Spleen (tissue), 13 donors: ENCODE results near the gene FOXF1. TPM values are rescaled to one million over a fixed set of nuclear protein-coding genes. Genes with fewer than 3 reads are reported as not detected.

Source experiments
- DNase-seq: peaks from one replicate; pipeline ENCODE4 v3.0.0-alpha.2; 2020
- H3K27ac ChIP-seq, 8 donors: fragments of 200-600 bp; sonication (generic) in 7 of 8; 1 replicate in 4 of 8; 2 replicates in 4 of 8; pipeline versions ENCODE4 v1.5.0 to v1.8.0; 2016 to 2021; ENCODE audit warnings: inconsistent platforms in 4 of 8, mild to moderate bottlenecking in 4 of 8, moderate library complexity in 1 of 8
- H3K27me3 ChIP-seq, 7 donors: fragments of 200-600 bp; sonication (generic) in 6 of 7; replicated peaks in 1 of 7; 1 replicate in 4 of 7; 2 replicates in 3 of 7; pipeline versions ENCODE4 v1.5.0 to v1.8.0; 2016 to 2021; ENCODE audit warnings: inconsistent platforms in 3 of 7, mild to moderate bottlenecking in 1 of 7
- H3K36me3 ChIP-seq, 6 donors: fragments of 200-600 bp; sonication (generic) in 5 of 6; 1 replicate in 4 of 6; 2 replicates in 2 of 6; pipeline versions ENCODE4 v1.5.0 to v1.8.0; 2016 to 2021; ENCODE audit warnings: inconsistent platforms in 2 of 6
- H3K4me1 ChIP-seq, 6 donors: fragments of 200-600 bp; sonication (generic) in 5 of 6; 1 replicate in 3 of 6; 2 replicates in 3 of 6; pipeline versions ENCODE4 v1.5.0 to v1.8.0; 2016 to 2021; ENCODE audit warnings: inconsistent platforms in 3 of 6
- H3K4me3 ChIP-seq, 8 donors: fragments of 200-600 bp; sonication (generic) in 7 of 8; 1 replicate in 4 of 8; 2 replicates in 4 of 8; pipeline versions ENCODE4 v1.5.0 to v1.8.0; 2016 to 2021; ENCODE audit warnings: inconsistent platforms in 4 of 8, mild to moderate bottlenecking in 4 of 8, moderate library complexity in 2 of 8
- H3K9me3 ChIP-seq, 8 donors: fragments of 200-600 bp; sonication (generic) in 7 of 8; 1 replicate in 4 of 8; 2 replicates in 4 of 8; pipeline versions ENCODE4 v1.5.0 to v1.8.0; 2016 to 2021; ENCODE audit warnings: inconsistent platforms in 4 of 8
- POLR2A ChIP-seq, 3 donors: fragments of 450-650 bp; IDR thresholded peaks; one replicate each; pipeline ENCODE4 v1.5.1; 2017; ENCODE audit warnings: antibody characterized with exemption in 3 of 3, mild to moderate bottlenecking in 1 of 3
- POLR2AphosphoS5 ChIP-seq, 3 donors: sonication (generic); formaldehyde crosslinking; IDR thresholded peaks; one replicate each; pipeline ENCODE4 v1.5.1; 2017; ENCODE audit warnings: antibody characterized with exemption in 3 of 3
- WGBS, 5 donors: extraction: QIAGEN DNeasy Blood & Tissue Kit in 3 of 5; methylation state at CpG; one replicate each; pipeline versions ENCODE4 v1.1.5 to v1.1.7; 2013 to 2018; 5-methylcytosine and 5-hydroxymethylcytosine counted together
- intact Hi-C: fragments of 100-400 bp; cut with DNase I; formaldehyde crosslinking; loops from one replicate; pipeline ENCODE4 v1.15.0; 2023; ENCODE audit warnings: low total_unique reads
- long read RNA-seq, 2 donors: transcript quantifications; one replicate each; lab custom pipeline, GENCODE V29; 2026
- polyA plus RNA-seq, 3 donors: library from polyadenylated mRNA; stranded (reverse); fragments of 200-250 nt; gene quantifications; one replicate each; pipeline ENCODE4 v1.2.1, GENCODE V29; 2013
- total RNA-seq, 7 donors: library from RNA; depleted of rRNA in 3 of 7; stranded (reverse); fragments of >200 nt in 3 of 7; fragmentation: NEBNext Ultra II Directional in 4 of 7; extraction: Animal tissue kit (Norgen Biotek cat#: 25700) in 4 of 7; gene quantifications; one replicate each; pipeline versions ENCODE4 v1.1.0 to v1.2.1, GENCODE V29; 2016 to 2021
- TF ChIP-seq, protein P1 (sequence below), 11 experiments: fragments of 200-600 bp in 7 of 11; fragments of 450-650 bp in 4 of 11; sonication (generic) in 4 of 11; IDR thresholded peaks in 8 of 11; conservative IDR thresholded peaks in 3 of 11; 1 replicate in 7 of 11; 2 replicates in 4 of 11; pipeline versions ENCODE4 v1.4.0 to v1.8.0; 2016 to 2021; ENCODE audit warnings: antibody characterized with exemption in 11 of 11, inconsistent platforms in 4 of 11, mild to moderate bottlenecking in 1 of 11
- donor health status: healthy with polysubstance abuse.
- donor health status: DM: no; HTN: no; CAD: no; lungs with moderate emphysema.
- donor health status: DM: no; HTN: no; CAD: no.
- donor health status: Bipolar disorder and iron deficiency.
- donor health status: healthy.
- donor health status: DM: no; HTN: no; CAD: no.
- donor health status: DM: yes; HTN: yes; CAD: no.

FOXF1 gene
- 1 to 10 TPM in 1 of 7 donors, under 1 TPM in 6; 0.34 to 2.2 (median 0.70) TPM for total RNA-seq
- under 1 TPM; 0.33 to 0.86 (median 0.64) TPM for polyA plus RNA-seq
- long read RNA-seq, donor 1, partial matches to known transcripts, result 0 of 1 reads
- long read RNA-seq, donor 1, other reads (novel, unspliced or antisense), result 0 of 1 reads
- long read RNA-seq, donor 2, result 0 reads

DNA sequence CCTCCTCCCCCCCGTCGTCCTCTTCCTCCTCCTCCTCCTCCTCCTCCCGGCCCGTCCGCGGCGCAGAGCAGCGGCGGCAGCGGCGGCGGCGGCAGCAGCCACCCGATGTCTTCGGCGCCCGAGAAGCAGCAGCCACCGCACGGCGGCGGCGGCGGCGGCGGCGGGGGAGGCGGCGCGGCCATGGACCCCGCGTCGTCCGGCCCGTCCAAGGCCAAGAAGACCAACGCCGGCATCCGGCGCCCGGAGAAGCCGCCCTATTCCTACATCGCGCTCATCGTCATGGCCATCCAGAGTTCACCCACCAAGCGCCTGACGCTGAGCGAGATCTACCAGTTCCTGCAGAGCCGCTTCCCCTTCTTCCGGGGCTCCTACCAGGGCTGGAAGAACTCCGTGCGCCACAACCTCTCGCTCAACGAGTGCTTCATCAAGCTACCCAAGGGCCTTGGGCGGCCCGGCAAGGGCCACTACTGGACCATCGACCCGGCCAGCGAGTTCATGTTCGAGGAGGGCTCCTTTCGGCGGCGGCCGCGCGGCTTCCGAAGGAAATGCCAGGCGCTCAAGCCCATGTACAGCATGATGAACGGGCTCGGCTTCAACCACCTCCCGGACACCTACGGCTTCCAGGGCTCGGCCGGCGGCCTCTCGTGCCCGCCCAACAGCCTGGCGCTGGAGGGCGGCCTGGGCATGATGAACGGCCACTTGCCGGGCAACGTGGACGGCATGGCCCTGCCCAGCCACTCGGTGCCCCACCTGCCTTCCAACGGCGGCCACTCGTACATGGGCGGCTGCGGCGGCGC is at the start of gene FOXF1:
TSS of gene FOXF1 (plus strand) at position 63 of the 797 bp plus-strand sequence. CDS start at position 106, 43 bp downstream.
- Histone ChIP-seq H3K36me3 (no peaks in the 10 kb centered on the region), H3K9me3 (no peaks in the 10 kb centered on the region), H3K27me3 (peaks cover 14 to 100% (median 93%) of the 10 kb centered on the region in 7 donors), H3K4me3 (peak within 1 kb of the TSS; percentile 42 to 85 (median 62)), H3K27ac (peak within 1 kb of the TSS in 7 of 8 donors; percentile 9 to 70 (median 51)), H3K4me1 (peaks cover 17 to 65% (median 48%) of the 10 kb centered on the region in 6 donors)
- DNase-seq, result no peak
- no peak for TF ChIP-seq POLR2AphosphoS5 (IDR thresholded peaks at IDR 0.05)
- no peak for TF ChIP-seq POLR2A (IDR thresholded peaks at IDR 0.05)
- WGBS, 5 donors, result 2 to 4% (median 3%) methylated on average over 32 to 89 of the region's 89 CpGs
- intact Hi-C loops, result no loop called here

DNA sequence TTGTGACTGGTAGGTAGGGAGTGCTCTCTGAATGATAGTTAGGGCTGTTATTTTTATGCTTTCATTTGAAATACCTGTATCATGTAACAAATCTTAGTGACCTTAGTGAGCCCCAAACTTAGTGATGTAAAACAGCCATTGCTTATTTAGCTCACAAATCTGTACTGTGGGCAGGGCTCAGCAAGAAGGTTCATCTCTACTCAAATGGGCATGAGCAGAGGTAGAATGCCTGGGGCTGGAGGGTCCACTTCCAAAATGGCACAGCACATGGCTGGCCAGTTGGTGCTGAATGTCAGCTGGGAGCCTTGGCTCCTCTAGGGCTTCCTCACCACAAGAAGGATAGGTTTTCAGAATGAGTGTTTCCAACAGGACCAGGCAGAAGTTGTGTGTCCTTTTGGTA is 49.3 kb upstream of the FOXF1 start:
- peak; percentile 1 for DNase-seq
- Histone ChIP-seq H3K36me3 (no peaks in the 10 kb centered on the region), H3K4me1 (no peaks in the 10 kb centered on the region), H3K27me3 (peaks cover 0 to 58% (median 7%) of the 10 kb centered on the region in 7 donors), H3K4me3 (no peak overlapping the region), H3K27ac (no peak overlapping the region), H3K9me3 (peaks cover 0 to 13% (median 10%) of the 10 kb centered on the region in 8 donors)
- intact Hi-C loops, result no loop called here
- no peak for TF ChIP-seq POLR2AphosphoS5 (IDR thresholded peaks at IDR 0.05)

DNA sequence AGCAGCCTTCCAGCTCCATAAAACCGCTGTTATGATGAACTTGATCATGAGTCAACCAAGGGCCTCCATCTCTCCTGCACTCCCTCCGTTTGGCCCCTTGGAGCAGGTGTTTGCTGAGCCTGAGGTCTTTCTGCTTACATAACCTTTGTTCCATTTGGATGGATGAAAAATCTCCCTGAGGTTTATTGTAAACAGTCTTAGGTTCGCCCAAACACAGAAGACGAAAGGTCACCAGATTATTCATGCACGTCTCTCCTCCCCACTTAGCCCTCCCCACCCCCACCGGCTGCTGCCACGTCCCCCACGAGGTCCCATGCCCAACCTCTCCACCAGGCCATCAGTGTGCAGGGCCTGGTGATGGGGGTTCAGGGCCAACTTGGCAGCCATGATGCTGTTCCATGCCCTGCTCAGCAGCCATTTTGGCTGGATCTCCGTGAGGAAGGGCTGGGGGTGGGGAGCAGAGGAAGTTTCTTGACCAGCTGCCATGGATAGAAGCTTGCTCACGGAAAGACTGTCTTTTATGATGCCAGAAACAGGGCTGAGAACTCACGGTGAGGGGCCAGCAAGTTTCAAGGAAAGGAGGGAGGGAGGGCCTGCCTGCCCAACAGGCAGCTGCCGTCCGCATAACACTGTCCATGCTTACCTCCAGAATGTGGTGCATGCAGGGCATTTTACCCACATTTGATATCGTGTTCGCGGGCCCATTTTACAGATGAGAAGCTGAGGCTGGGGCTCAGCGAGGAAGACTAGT is 47.8 kb upstream of the FOXF1 start:
- no peak for TF ChIP-seq POLR2A (IDR thresholded peaks at IDR 0.05)
- no peak for TF ChIP-seq POLR2AphosphoS5 (IDR thresholded peaks at IDR 0.05)
- no peak for DNase-seq
- Histone ChIP-seq H3K36me3 (no peaks in the 10 kb centered on the region), H3K27me3 (peaks cover 0 to 47% (median 7%) of the 10 kb centered on the region in 7 donors), H3K4me3 (no peak overlapping the region), H3K9me3 (peaks cover 0 to 13% (median 10%) of the 10 kb centered on the region in 8 donors), H3K4me1 (no peaks in the 10 kb centered on the region), H3K27ac (no peak overlapping the region)
- intact Hi-C loops, result no loop called here
- 76 to 81% (median 78%) methylated on average over 17 of the region's 17 CpGs for WGBS, 5 donors

DNA sequence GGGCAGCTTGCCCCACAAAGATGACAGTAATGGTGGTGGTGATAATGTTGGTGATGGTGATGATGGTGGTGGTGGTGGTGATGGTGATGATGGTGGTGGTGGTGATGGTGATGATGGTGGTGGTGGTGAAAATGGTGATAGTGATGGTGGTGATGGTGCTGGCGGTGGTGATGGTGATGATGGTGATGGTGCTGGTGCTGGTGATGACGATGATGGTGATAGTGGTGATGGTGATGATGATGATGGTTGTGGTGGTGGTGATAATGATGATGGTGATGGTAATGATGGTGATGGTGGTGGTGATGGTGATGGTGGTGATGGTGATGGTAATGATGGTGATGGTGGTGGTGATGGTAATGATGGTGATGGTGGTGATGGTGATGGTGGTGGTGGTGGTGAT is 46.3 kb upstream of the FOXF1 start:
- no peak overlapping the region for H3K27ac ChIP-seq
- H3K4me3 ChIP-seq, result no peak overlapping the region
- 95 to 98% (median 96%) methylated on average over 2 of the region's 2 CpGs for whole genome bisulfite sequencing, 5 donors
- peaks cover 0 to 34% (median 5%) of the 10 kb centered on the region in 7 donors for H3K27me3 ChIP-seq
- no peaks in the 10 kb centered on the region for H3K4me1 ChIP-seq
- H3K36me3 ChIP-seq, result no peaks in the 10 kb centered on the region
- no peak for DNase-seq
- TF ChIP-seq POLR2AphosphoS5 (IDR thresholded peaks at IDR 0.05), result no peak
- TF ChIP-seq POLR2A (IDR thresholded peaks at IDR 0.05), result no peak
- TF ChIP-seq, protein P1, sequence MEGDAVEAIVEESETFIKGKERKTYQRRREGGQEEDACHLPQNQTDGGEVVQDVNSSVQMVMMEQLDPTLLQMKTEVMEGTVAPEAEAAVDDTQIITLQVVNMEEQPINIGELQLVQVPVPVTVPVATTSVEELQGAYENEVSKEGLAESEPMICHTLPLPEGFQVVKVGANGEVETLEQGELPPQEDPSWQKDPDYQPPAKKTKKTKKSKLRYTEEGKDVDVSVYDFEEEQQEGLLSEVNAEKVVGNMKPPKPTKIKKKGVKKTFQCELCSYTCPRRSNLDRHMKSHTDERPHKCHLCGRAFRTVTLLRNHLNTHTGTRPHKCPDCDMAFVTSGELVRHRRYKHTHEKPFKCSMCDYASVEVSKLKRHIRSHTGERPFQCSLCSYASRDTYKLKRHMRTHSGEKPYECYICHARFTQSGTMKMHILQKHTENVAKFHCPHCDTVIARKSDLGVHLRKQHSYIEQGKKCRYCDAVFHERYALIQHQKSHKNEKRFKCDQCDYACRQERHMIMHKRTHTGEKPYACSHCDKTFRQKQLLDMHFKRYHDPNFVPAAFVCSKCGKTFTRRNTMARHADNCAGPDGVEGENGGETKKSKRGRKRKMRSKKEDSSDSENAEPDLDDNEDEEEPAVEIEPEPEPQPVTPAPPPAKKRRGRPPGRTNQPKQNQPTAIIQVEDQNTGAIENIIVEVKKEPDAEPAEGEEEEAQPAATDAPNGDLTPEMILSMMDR (IDR thresholded peaks at IDR 0.05 in 8 of 11, conservative IDR thresholded peaks at IDR 0.05 in 3 of 11), result no peak
- intact Hi-C loops, result no loop called here
- H3K9me3 ChIP-seq, result peaks cover 0 to 13% (median 10%) of the 10 kb centered on the region in 8 donors

DNA sequence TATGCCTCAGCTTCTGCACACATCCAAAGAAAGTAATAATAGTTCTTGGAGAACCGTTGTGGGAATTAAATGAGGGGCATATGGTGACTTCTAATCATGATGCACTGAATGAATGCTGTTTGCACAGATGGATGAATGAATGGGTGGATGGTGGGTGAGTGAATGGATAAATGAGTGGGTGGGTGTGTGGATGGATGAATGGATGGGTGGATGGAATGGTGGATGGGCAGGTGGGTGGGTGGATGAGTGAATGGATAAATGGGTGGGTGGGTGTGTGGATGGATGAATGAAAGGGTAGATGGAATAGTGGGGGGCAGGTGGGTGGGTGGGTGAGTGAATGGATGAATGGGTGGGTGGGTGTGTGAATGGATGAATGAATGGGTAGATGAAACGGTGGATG is 44.9 kb upstream of the FOXF1 start:
- WGBS, 5 donors, result 67 to 89% (median 77%) methylated on average over 2 of the region's 2 CpGs
- no peak for TF ChIP-seq POLR2AphosphoS5 (IDR thresholded peaks at IDR 0.05)
- TF ChIP-seq, protein P1 (IDR thresholded peaks at IDR 0.05 in 8 of 11, conservative IDR thresholded peaks at IDR 0.05 in 3 of 11), result no peak
- TF ChIP-seq POLR2A (IDR thresholded peaks at IDR 0.05), result no peak
- no peak overlapping the region for H3K27ac ChIP-seq
- no peaks in the 10 kb centered on the region for H3K36me3 ChIP-seq
- peaks cover 0 to 26% (median 0%) of the 10 kb centered on the region in 7 donors for H3K27me3 ChIP-seq
- no peak overlapping the region for H3K4me3 ChIP-seq
- H3K9me3 ChIP-seq, result peaks cover 0 to 12% (median 9%) of the 10 kb centered on the region in 8 donors
- DNase-seq, result no peak
- no peaks in the 10 kb centered on the region for H3K4me1 ChIP-seq
- intact Hi-C loops, result no loop called here
